Smooth muscle cell (in vitro differentiated cells): ENCODE results near the gene CHCHD6. TPM values are rescaled to one million over a fixed set of nuclear protein-coding genes. Genes with fewer than 3 reads are reported as not detected.

ENCODE experiments used
- DNase-seq: peaks from one replicate; lab custom pipeline; 2025; ENCODE audit not compliant: unreplicated experiment; lab: John Stamatoyannopoulos, UW
- H2AFZ ChIP-seq: fragments of 200-600 bp; sonication (generic); 2 replicates; pipeline ENCODE4 v1.6.0; 2016; ENCODE audit warnings: antibody characterized with exemption, low read depth, mild to moderate bottlenecking
- H3F3A ChIP-seq: fragments of 200-600 bp; sonication (generic); 2 replicates; pipeline ENCODE4 v1.6.0; 2017; ENCODE audit warnings: antibody characterized with exemption, low read depth
- H3K27ac ChIP-seq: fragments of 200-600 bp; sonication (generic); 2 replicates; pipeline ENCODE4 v1.5.1; 2016; ENCODE audit warnings: low read depth, mild to moderate bottlenecking
- H3K27me3 ChIP-seq: fragments of 200-600 bp; sonication (generic); 2 replicates; pipeline ENCODE4 v1.6.1; 2016; ENCODE audit warnings: low read depth, mild to moderate bottlenecking
- H3K36me3 ChIP-seq: fragments of 200-600 bp; sonication (generic); 2 replicates; pipeline ENCODE4 v1.5.1; 2016; ENCODE audit warnings: low read depth
- H3K4me1 ChIP-seq: fragments of 200-600 bp; sonication (generic); 2 replicates; pipeline ENCODE4 v1.5.1; 2016; ENCODE audit warnings: low read depth
- H3K4me2 ChIP-seq: fragments of 200-600 bp; sonication (generic); 2 replicates; pipeline ENCODE4 v1.6.0; 2016; ENCODE audit warnings: mild to moderate bottlenecking
- H3K4me3 ChIP-seq: fragments of 200-600 bp; sonication (generic); 2 replicates; pipeline ENCODE4 v1.5.1; 2016; ENCODE audit warnings: mild to moderate bottlenecking
- H3K79me2 ChIP-seq: fragments of 200-600 bp; sonication (generic); 2 replicates; pipeline ENCODE4 v1.6.0; 2016; ENCODE audit warnings: low read depth, mild to moderate bottlenecking
- H3K9ac ChIP-seq: fragments of 200-600 bp; sonication (generic); 2 replicates; pipeline ENCODE4 v1.6.0; 2016; ENCODE audit warnings: low read depth
- H3K9me3 ChIP-seq: fragments of 200-600 bp; sonication (generic); replicated peaks from 2 replicates; pipeline ENCODE4 v1.5.1; 2016; ENCODE audit warnings: low read depth
- H4K20me1 ChIP-seq: fragments of 200-600 bp; sonication (generic); 2 replicates; pipeline ENCODE4 v1.6.0; 2016; ENCODE audit warnings: low read depth
- WGBS: methylation state at CpG from one replicate; pipeline ENCODE4 v1.1.7; 2016; ENCODE audit warnings: low lambda C conversion rate; 5-methylcytosine and 5-hydroxymethylcytosine counted together
- polyA plus RNA-seq: library from polyadenylated mRNA; unstranded; fragments of >200 nt; fragmentation: Nextera tagmentation; extraction: Ambion mirVana; gene quantifications from 2 replicates; pipeline ENCODE4 v1.2.1, GENCODE V29; 2016
- total RNA-seq: library from RNA; depleted of rRNA; stranded (reverse); fragments of >200 nt; gene quantifications from 2 replicates; pipeline ENCODE4 v1.2.3, GENCODE V29; 2014
- TF ChIP-seq, protein P1 (sequence below): fragments of 200-600 bp; sonication (generic); IDR thresholded peaks from 2 replicates; pipeline ENCODE4 v1.5.1; 2017; ENCODE audit warnings: borderline replicate concordance, mild to moderate bottlenecking, antibody characterized with exemption; ENCODE audit not compliant: insufficient read depth, poor library complexity, severe bottlenecking

The CHCHD6 gene
- total and polyA plus RNA-seq, 2 experiments from 2014 or later: 6.7 to 27.2 TPM

DNA sequence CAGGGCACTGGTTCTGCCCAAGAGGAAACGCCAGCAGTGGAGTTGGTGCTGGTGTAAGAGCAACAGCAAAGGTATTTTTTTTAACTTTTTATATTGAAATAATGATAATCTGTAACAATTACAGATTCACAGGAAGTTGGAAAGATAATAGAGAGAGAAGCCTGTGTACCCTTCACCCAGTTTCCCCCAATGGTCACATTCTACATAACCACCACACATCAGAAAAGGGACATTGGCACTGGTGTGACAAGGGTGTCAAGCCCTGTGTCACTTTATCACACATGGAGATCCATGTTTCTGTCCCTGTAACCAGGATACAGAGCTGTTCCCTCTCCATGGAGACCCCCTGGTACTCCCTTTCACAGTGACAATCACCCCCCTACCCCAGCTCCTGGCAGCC lies 269.8 kb downstream of the CHCHD6 start:
- no peak overlapping the region for H3K4me3 ChIP-seq
- H3K27me3 ChIP-seq: no peaks in the 10 kb centered on the region
- peaks cover 5% of the 10 kb centered on the region for H3K9me3 ChIP-seq
- no peaks in the 10 kb centered on the region for H3K79me2 ChIP-seq
- H3F3A ChIP-seq: no peaks in the 10 kb centered on the region
- H3K4me2 ChIP-seq: no peak overlapping the region
- WGBS: 100% methylated on average over 1 of the region's 1 CpG
- H3K4me1 ChIP-seq: peaks cover 14% of the 10 kb centered on the region
- H4K20me1 ChIP-seq: no peaks in the 10 kb centered on the region
- H3K36me3 ChIP-seq: no peaks in the 10 kb centered on the region
- TF ChIP-seq, protein P1, sequence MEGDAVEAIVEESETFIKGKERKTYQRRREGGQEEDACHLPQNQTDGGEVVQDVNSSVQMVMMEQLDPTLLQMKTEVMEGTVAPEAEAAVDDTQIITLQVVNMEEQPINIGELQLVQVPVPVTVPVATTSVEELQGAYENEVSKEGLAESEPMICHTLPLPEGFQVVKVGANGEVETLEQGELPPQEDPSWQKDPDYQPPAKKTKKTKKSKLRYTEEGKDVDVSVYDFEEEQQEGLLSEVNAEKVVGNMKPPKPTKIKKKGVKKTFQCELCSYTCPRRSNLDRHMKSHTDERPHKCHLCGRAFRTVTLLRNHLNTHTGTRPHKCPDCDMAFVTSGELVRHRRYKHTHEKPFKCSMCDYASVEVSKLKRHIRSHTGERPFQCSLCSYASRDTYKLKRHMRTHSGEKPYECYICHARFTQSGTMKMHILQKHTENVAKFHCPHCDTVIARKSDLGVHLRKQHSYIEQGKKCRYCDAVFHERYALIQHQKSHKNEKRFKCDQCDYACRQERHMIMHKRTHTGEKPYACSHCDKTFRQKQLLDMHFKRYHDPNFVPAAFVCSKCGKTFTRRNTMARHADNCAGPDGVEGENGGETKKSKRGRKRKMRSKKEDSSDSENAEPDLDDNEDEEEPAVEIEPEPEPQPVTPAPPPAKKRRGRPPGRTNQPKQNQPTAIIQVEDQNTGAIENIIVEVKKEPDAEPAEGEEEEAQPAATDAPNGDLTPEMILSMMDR: no peak
- no peak overlapping the region for H3K9ac ChIP-seq
- H3K27ac ChIP-seq: no peak overlapping the region
- no peak overlapping the region for H2AFZ ChIP-seq
- DNase-seq: no peak

DNA sequence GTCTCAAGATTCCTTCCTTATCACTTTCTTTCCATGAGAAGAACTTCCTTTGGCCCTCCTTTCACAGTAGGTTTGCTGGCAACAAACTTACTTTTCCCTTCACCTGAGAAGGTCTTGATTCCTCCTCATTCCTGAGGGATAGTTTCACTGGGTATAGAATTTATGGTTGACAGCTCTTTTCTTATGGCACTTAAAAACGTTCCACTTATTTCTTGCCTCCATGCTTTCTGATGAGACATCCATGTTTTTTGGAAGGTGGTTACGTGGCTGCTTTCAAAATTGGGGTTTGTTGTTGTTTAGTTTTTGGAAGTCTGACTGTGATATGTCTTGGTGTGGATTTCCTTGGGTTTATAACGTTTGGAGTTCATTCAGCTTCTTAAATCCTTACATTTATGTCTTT lies 270.7 kb downstream of the CHCHD6 start:
- H3K9me3 ChIP-seq: peaks cover 5% of the 10 kb centered on the region
- no peaks in the 10 kb centered on the region for H3K79me2 ChIP-seq
- 78% methylated on average over 3 of the region's 3 CpGs for WGBS
- no peak overlapping the region for H3K27ac ChIP-seq
- H4K20me1 ChIP-seq: no peaks in the 10 kb centered on the region
- TF ChIP-seq, protein P1: no peak
- H3K27me3 ChIP-seq: no peaks in the 10 kb centered on the region
- no peaks in the 10 kb centered on the region for H3K36me3 ChIP-seq
- H3K4me1 ChIP-seq: peaks cover 9% of the 10 kb centered on the region
- no peak overlapping the region for H3K4me2 ChIP-seq
- H3F3A ChIP-seq: no peaks in the 10 kb centered on the region
- DNase-seq: no peak
- H3K4me3 ChIP-seq: no peak overlapping the region
- no peak overlapping the region for H2AFZ ChIP-seq
- no peak overlapping the region for H3K9ac ChIP-seq

DNA sequence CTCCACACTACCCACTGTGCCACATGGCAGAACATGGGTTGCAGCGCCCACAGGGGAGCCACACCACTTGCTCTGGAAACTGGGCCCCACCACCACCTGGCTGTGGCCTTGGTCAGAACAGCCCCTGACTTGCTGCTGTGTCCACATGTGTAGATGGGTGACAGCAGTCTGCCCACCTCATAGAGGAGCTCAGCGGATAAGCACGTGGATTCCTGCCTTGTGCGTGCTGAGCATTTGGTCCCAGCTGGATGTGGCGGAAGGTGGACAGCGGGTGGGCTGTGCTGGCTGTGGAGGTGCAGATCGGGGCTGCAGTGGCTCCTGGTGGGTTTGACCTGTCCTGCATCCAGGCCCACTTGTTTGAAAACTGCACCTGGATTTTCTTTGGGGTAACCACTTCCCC lies 272.9 kb downstream of the CHCHD6 start:
- Histone ChIP-seq H3K27me3 (no peaks in the 10 kb centered on the region), H2AFZ (no peak overlapping the region), H3K4me2 (no peak overlapping the region), H3K27ac (no peak overlapping the region), H4K20me1 (no peaks in the 10 kb centered on the region), H3K9ac (no peak overlapping the region), H3F3A (no peaks in the 10 kb centered on the region), H3K9me3 (peaks cover 5% of the 10 kb centered on the region), H3K4me1 (peaks cover 2% of the 10 kb centered on the region), H3K79me2 (no peaks in the 10 kb centered on the region), H3K4me3 (no peak overlapping the region), H3K36me3 (no peaks in the 10 kb centered on the region)
- no peak for DNase-seq
- TF ChIP-seq, protein P1: no peak
- WGBS: 96% methylated on average over 7 of the region's 7 CpGs

DNA sequence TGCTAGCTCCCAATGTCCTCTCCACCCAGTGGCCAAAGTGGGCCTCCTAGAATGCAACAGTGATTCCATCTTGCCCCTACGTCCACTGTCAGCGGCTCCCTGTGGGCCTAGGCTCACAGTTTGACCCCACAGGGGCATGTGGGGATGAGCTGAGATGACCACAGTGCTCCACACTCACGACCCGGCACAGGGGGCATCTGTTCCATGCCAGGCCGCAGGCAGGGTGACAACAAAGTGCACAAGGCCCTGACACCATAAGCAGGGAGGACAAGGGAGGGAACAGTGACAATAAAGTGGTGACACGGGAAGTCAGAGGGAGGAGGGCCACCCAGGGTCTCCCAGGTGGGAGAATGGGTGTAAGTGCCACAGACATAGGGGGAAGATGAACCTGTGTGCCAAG lies 273.8 kb downstream of the CHCHD6 start:
- Histone ChIP-seq H3K36me3 (no peaks in the 10 kb centered on the region), H3K27me3 (no peaks in the 10 kb centered on the region), H3K4me3 (no peak overlapping the region), H3K9ac (no peak overlapping the region), H3F3A (no peaks in the 10 kb centered on the region), H2AFZ (no peak overlapping the region), H3K79me2 (no peaks in the 10 kb centered on the region), H4K20me1 (no peaks in the 10 kb centered on the region), H3K4me2 (no peak overlapping the region), H3K4me1 (peaks cover 7% of the 10 kb centered on the region), H3K9me3 (peaks cover 5% of the 10 kb centered on the region), H3K27ac (no peak overlapping the region)
- 94% methylated on average over 6 of the region's 6 CpGs for WGBS
- TF ChIP-seq, protein P1: no peak
- DNase-seq: no peak
